ENCODE results near the gene HIVEP3. TPM values are rescaled to one million over a fixed set of nuclear protein-coding genes. Genes with fewer than 3 reads are reported as not detected.
"Not testable (repeated sequence)": the region's sequence is repeated elsewhere in the genome, so short reads cannot be mapped to it uniquely, and the experiment has no call there.

HIVEP3 gene
- total RNA-seq, 3 donors from 2014 or later, result 107 to 117 (median 114) TPM

GRCh38 chr1:41707793-41708192, 210.9 kb downstream of the HIVEP3 start:
- H3K4me1 Mint-ChIP-seq (ENCODE audit: low read depth), result no peaks in the 10 kb centered on the region
- no peaks in the 10 kb centered on the region for H3K36me3 Mint-ChIP-seq (ENCODE audit: insufficient read depth)
- no peaks in the 10 kb centered on the region for H3K9me3 Mint-ChIP-seq
- ATAC-seq (no peak), DNase-seq (no peak)
- H3K4me3 Mint-ChIP-seq, result no peak overlapping the region
- H3K27me3 Mint-ChIP-seq (ENCODE audit: low read depth), result no peaks in the 10 kb centered on the region

DNA sequence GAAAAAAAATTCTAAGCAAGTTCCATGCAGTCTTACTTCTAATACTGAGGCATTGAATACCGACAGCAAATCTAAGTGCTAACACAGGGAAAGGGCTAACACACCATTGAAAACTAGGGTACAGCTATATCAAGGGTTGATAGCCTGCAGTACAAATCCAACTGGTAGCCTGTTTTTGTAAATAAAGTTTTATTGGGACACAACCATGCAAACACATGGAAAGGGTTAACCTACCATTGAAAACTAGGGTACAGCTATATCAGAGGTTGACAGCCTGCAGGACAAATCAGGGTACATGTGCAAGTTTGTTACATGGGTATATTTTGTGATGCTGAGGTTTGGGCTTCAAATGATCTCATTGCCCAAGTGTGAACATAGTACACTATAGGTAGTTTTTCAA, 212.9 kb downstream of the HIVEP3 start:
- Mint-ChIP-seq H3K9me3 (no peaks in the 10 kb centered on the region), H3K4me3 (no peak overlapping the region), H3K36me3 (ENCODE audit: insufficient read depth) (no peaks in the 10 kb centered on the region), H3K27me3 (ENCODE audit: low read depth) (no peaks in the 10 kb centered on the region), H3K4me1 (ENCODE audit: low read depth) (no peaks in the 10 kb centered on the region)
- no peak for ATAC-seq
- DNase-seq, result no peak

DNA sequence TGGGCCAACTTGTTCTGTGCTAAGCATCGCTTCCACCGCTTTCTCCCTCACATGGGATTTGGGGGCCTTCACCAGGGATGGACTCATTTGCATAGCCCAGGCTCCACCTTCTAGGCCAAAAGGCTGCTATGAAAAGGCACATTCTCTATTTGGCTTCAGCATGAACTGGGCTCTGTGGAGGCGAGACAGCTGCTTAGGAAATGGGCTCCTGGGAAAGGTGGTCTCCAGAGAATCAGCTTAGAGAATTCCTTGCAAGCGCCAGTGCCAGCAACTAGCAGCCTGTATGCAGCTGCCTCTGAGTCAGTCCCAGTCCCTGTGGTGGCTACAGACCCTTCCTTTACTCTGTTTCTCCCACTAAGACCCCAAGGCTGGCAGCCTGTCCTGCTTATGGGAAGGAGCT, 214.5 kb downstream of the HIVEP3 start:
- H3K27me3 Mint-ChIP-seq (ENCODE audit: low read depth), result no peaks in the 10 kb centered on the region
- no peaks in the 10 kb centered on the region for H3K36me3 Mint-ChIP-seq (ENCODE audit: insufficient read depth)
- H3K9me3 Mint-ChIP-seq, result no peaks in the 10 kb centered on the region
- ATAC-seq (no peak), DNase-seq (no peak)
- peaks cover 5% of the 10 kb centered on the region for H3K4me1 Mint-ChIP-seq (ENCODE audit: low read depth)
- H3K4me3 Mint-ChIP-seq, result no peak overlapping the region

DNA sequence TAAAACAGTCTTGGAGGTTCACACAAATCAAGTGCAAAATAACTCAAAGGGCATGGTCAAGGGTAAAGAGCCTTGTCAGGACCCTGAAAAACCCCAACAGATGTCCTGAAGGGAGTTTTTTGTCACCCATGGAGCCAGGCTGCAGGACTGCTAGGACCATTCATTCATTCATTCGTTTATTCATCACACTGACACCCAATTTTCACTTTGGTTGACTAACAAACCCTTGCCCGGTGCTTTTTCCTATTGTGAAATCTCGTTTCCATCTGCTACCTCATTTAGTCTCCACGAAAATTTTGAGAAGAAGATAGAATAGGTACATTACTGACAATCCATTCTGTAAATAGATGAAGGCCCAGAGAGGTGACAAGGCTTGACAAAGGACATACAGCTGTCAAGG, 216.0 kb downstream of the HIVEP3 start:
- Mint-ChIP-seq H3K36me3 (ENCODE audit: insufficient read depth) (no peaks in the 10 kb centered on the region), H3K27me3 (ENCODE audit: low read depth) (no peaks in the 10 kb centered on the region), H3K4me1 (ENCODE audit: low read depth) (peaks cover 12% of the 10 kb centered on the region), H3K4me3 (no peak overlapping the region), H3K9me3 (no peaks in the 10 kb centered on the region)
- ATAC-seq (no peak), DNase-seq (no peak)

DNA sequence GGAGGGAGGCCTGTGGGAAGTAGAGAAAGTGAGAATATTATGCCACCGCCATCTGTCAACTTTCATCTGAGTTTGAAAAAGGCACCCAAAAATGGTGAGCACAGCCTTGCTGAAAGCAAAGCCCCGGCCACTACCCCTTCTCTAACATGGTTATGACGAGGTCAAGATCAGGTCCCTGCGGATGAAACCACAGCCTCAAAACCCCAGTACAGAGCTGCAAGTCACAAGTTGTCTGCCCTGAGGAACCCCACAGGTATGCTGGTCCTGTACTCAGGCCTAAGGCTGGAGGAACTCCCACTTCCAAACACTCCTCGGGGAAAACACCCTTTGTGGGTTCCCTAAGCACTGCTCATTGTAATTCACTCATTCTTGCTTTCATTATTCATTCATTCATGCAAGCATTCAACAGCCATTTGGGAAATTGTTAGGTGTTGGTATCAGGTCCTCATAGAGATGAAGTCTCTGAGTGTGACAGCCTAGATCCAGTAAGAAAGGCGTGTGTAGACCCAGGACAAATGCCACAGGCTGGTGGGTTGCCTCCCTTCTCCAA, 217.7 kb downstream of the HIVEP3 start:
- ATAC-seq, result no peak
- Mint-ChIP-seq H3K36me3 (ENCODE audit: insufficient read depth) (no peaks in the 10 kb centered on the region), H3K27me3 (ENCODE audit: low read depth) (no peaks in the 10 kb centered on the region), H3K4me1 (ENCODE audit: low read depth) (peaks cover 12% of the 10 kb centered on the region), H3K9me3 (no peaks in the 10 kb centered on the region), H3K4me3 (no peak overlapping the region)
- DNase-seq, result no peak

DNA sequence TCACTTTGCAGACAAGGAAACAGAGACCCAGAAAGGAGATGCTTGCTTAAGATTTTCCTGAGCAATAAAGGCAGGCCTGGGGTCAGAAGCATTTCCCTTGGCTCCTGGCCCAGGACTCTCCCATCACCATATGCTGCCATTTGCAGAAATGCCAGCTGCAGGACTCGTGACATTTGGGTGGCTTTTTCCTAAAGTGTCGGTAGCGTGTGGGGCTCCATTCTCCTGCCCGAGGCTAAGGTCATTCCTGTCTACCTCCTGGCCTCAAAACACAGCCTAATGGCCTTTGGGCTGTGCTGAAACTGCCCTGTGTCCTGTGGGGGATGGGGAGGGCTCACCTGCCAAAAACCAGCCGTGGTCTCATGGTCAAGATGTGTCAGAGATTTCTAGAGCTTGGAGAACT, 218.1 kb downstream of the HIVEP3 start:
- Mint-ChIP-seq H3K27me3 (ENCODE audit: low read depth) (no peaks in the 10 kb centered on the region), H3K9me3 (no peaks in the 10 kb centered on the region), H3K4me3 (no peak overlapping the region), H3K4me1 (ENCODE audit: low read depth) (peaks cover 12% of the 10 kb centered on the region), H3K36me3 (ENCODE audit: insufficient read depth) (no peaks in the 10 kb centered on the region)
- ATAC-seq, result no peak
- DNase-seq, result no peak

DNA sequence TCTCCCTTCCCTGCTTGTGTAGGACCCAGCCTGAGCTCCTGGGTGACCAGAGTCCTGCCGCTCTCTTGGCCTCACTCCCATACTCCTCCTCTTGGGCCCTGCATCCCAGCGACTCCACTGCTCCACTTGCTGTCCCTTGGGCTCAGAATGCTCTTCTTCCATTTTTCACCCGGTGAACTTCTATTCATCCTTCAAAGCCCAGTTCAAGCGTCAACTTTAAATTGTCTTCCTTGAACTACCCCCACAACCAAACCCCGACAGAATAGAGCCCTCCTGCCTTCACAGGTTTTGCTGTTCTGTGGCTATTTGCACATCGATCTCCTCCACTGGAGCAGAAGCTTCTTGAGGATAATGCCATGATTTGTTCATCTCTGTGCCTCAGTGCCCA, 218.9 kb downstream of the HIVEP3 start:
- ATAC-seq (no peak), DNase-seq (no peak)
- Mint-ChIP-seq H3K27me3 (ENCODE audit: low read depth) (no peaks in the 10 kb centered on the region), H3K4me3 (no peak overlapping the region), H3K36me3 (ENCODE audit: insufficient read depth) (no peaks in the 10 kb centered on the region), H3K4me1 (ENCODE audit: low read depth) (peaks cover 12% of the 10 kb centered on the region), H3K9me3 (no peaks in the 10 kb centered on the region)

- Mint-ChIP-seq H3K4me1 (ENCODE audit: low read depth) (peaks cover 12% of the 10 kb centered on the region), H3K9me3 (no peaks in the 10 kb centered on the region), H3K27me3 (ENCODE audit: low read depth) (no peaks in the 10 kb centered on the region), H3K36me3 (ENCODE audit: insufficient read depth) (no peaks in the 10 kb centered on the region), H3K4me3 (no peak overlapping the region)
- no peak for DNase-seq
- ATAC-seq, result peak; percentile 37 to 59
These were observed 219.5 kb downstream of the HIVEP3 start for GRCh38 chr1:41698916-41699860.

DNA sequence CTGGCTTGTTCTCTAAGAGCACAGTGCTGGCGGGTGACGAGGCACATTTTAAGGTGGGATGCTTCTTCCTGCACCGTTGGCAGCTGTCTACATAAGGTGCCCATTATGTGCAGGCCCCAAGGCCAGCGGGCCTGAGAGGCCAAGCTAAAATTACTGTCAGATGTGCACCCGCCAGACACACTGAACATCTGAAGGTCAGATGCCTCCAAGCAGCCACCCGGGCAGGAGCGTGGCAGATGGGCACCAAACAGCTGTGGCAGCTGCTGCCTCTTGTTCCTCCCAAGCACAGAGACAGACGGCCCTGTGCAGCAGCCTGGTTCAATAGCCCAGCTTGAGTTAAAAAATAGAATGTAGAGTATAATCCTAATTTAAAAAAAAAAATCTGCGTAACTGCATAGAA, 222.3 kb downstream of the HIVEP3 start:
- Mint-ChIP-seq H3K9me3 (no peaks in the 10 kb centered on the region), H3K36me3 (ENCODE audit: insufficient read depth) (no peaks in the 10 kb centered on the region), H3K4me3 (no peak overlapping the region), H3K27me3 (ENCODE audit: low read depth) (no peaks in the 10 kb centered on the region), H3K4me1 (ENCODE audit: low read depth) (peaks cover 14% of the 10 kb centered on the region)
- ATAC-seq (no peak), DNase-seq (no peak)

GRCh38 chr1:41695118-41695745, 223.5 kb downstream of the HIVEP3 start:
- Mint-ChIP-seq H3K4me1 (ENCODE audit: low read depth) (peaks cover 16% of the 10 kb centered on the region), H3K27me3 (ENCODE audit: low read depth) (no peaks in the 10 kb centered on the region), H3K36me3 (ENCODE audit: insufficient read depth) (no peaks in the 10 kb centered on the region), H3K9me3 (no peaks in the 10 kb centered on the region), H3K4me3 (no peak overlapping the region)
- no peak for DNase-seq
- no peak for ATAC-seq

DNA sequence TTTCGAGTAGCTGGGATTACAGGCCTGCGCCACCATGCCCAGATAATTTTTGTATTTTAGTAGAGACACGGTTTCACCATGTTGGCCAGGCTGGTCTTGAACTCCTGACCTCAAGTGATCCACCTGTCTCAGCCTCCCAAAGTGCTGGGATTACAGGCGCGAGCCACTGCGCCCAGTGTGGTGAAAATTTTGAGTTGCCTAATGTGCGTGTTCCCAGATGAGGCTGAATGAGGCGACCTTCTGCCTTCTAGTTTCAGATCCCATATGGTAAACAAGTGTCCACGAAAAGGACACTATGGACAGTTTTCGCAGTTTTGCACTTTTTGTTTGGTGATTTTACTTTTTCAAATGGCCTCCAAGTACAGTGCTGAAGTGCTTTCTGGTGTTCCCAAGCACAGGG, 226.8 kb downstream of the HIVEP3 start:
- not testable (repeated sequence) for H3K27me3 Mint-ChIP-seq (ENCODE audit: low read depth); H3K36me3 Mint-ChIP-seq (ENCODE audit: insufficient read depth); DNase-seq; ATAC-seq; H3K4me3 Mint-ChIP-seq; H3K9me3 Mint-ChIP-seq
- peaks cover 12% of the 10 kb centered on the region for H3K4me1 Mint-ChIP-seq (ENCODE audit: low read depth)

DNA sequence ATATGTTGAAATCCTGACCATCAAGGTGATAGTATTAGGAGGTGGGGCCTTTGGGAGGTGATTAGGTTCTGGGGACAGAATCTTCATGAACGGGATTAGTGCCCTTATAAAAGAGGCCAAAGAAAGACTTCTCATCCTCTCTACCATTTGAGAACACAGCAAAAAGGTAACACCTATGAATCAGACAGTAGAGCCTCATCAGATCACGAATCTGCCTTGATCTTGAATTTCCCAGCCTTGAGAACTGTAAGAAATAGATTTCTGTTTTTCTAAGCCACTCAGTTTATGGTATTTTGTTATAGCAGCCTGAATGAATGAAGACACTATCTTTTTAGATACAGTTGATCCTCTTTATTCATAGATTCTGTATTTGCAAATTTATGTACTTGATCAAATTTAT, 227.3 kb downstream of the HIVEP3 start:
- H3K27me3 Mint-ChIP-seq (ENCODE audit: low read depth), result no peaks in the 10 kb centered on the region
- DNase-seq (no peak), ATAC-seq (peak; percentile 38 to 48)
- H3K4me1 Mint-ChIP-seq (ENCODE audit: low read depth), result peaks cover 17% of the 10 kb centered on the region
- H3K4me3 Mint-ChIP-seq, result no peak overlapping the region
- no peaks in the 10 kb centered on the region for H3K36me3 Mint-ChIP-seq (ENCODE audit: insufficient read depth)
- no peaks in the 10 kb centered on the region for H3K9me3 Mint-ChIP-seq

GRCh38 chr1:41690331-41690730, 228.4 kb downstream of the HIVEP3 start:
- no peak for DNase-seq
- Mint-ChIP-seq H3K27me3 (ENCODE audit: low read depth) (no peaks in the 10 kb centered on the region), H3K36me3 (ENCODE audit: insufficient read depth) (no peaks in the 10 kb centered on the region)

GRCh38 chr1:41689558-41689981, 229.2 kb downstream of the HIVEP3 start:
- no peak for ATAC-seq
- no peaks in the 10 kb centered on the region for H3K36me3 Mint-ChIP-seq (ENCODE audit: insufficient read depth)
- H3K27me3 Mint-ChIP-seq (ENCODE audit: low read depth), result no peaks in the 10 kb centered on the region
- H3K4me1 Mint-ChIP-seq (ENCODE audit: low read depth), result peaks cover 28% of the 10 kb centered on the region
- no peak for DNase-seq
- no peak overlapping the region for H3K4me3 Mint-ChIP-seq
- H3K9me3 Mint-ChIP-seq, result no peaks in the 10 kb centered on the region

More at GRCh38 chr1:41690331-41690730, 228.4 kb downstream of the HIVEP3 start:
- no peak for ATAC-seq
- Mint-ChIP-seq H3K4me3 (no peak overlapping the region), H3K9me3 (no peaks in the 10 kb centered on the region), H3K4me1 (ENCODE audit: low read depth) (peaks cover 21% of the 10 kb centered on the region)

- Mint-ChIP-seq H3K9me3 (no peaks in the 10 kb centered on the region), H3K4me3 (no peak overlapping the region), H3K36me3 (ENCODE audit: insufficient read depth) (no peaks in the 10 kb centered on the region), H3K27me3 (ENCODE audit: low read depth) (no peaks in the 10 kb centered on the region), H3K4me1 (ENCODE audit: low read depth) (peaks cover 32% of the 10 kb centered on the region)
- DNase-seq (no peak), ATAC-seq (no peak)
These were observed 229.6 kb downstream of the HIVEP3 start for GRCh38 chr1:41689139-41689538.

All from activated T-cell treated with anti-CD3 and anti-CD28 coated beads, Interleukin-2, amount 50 U/mL, for 4 hours (primary cell).